Measurements from ENCODE around the gene TIMMDC1. TPM values are rescaled to one million over a fixed set of nuclear protein-coding genes. Genes with fewer than 3 reads are reported as not detected.
"Not testable (repeated sequence)": the region's sequence is repeated elsewhere in the genome, so short reads cannot be mapped to it uniquely, and the experiment has no call there.

Gene TIMMDC1
- total RNA-seq, 1 donor from 2014 or later: 75.4 TPM

DNA sequence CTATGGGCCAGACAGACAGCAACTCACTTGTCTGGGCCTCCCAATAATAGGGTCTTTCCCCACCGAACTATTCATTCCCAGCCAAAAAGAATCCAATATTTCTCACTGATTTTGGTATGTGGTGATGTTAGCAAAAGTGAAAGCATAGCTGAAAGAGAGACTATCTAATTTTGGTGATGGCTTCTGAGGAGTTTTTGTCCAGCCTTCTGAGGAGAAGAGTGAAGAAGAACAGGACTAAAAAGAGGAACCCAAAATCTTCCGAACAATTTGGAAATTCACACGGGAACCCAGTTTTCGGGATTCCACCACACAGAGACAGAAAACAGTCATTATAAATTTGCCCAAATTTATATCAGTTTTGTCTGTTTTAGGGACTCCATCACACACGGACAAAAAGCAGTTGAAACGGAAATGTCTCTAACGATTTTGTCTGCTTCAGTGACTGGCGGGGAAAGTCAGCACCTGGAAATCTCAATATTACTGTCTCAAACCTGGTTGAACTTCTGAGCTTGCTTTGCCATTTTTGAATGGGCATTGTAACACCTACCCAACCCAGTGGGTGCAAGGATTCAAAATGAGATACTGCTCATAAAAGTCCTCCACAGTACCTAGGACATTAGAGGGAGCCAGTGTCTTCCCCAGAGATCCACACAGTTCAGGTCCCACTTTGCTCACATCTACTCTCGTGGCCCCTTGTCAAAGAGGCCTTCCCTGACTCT lies 52.0 kb downstream of the TIMMDC1 start:
- peaks cover 4% of the 10 kb centered on the region for H3K36me3 Mint-ChIP-seq (ENCODE audit: unreplicated experiment)
- H3K9me3 Mint-ChIP-seq (ENCODE audit: unreplicated experiment): peaks cover 3% of the 10 kb centered on the region
- H3K4me1 Mint-ChIP-seq (ENCODE audit: low read depth, unreplicated experiment): no peaks in the 10 kb centered on the region
- no peak overlapping the region for H3K4me3 Mint-ChIP-seq (ENCODE audit: unreplicated experiment)
- H3K27me3 Mint-ChIP-seq (ENCODE audit: unreplicated experiment): no peaks in the 10 kb centered on the region
- H3K27ac Mint-ChIP-seq (ENCODE audit: unreplicated experiment): no peak overlapping the region
- TF ChIP-seq, protein P1, sequence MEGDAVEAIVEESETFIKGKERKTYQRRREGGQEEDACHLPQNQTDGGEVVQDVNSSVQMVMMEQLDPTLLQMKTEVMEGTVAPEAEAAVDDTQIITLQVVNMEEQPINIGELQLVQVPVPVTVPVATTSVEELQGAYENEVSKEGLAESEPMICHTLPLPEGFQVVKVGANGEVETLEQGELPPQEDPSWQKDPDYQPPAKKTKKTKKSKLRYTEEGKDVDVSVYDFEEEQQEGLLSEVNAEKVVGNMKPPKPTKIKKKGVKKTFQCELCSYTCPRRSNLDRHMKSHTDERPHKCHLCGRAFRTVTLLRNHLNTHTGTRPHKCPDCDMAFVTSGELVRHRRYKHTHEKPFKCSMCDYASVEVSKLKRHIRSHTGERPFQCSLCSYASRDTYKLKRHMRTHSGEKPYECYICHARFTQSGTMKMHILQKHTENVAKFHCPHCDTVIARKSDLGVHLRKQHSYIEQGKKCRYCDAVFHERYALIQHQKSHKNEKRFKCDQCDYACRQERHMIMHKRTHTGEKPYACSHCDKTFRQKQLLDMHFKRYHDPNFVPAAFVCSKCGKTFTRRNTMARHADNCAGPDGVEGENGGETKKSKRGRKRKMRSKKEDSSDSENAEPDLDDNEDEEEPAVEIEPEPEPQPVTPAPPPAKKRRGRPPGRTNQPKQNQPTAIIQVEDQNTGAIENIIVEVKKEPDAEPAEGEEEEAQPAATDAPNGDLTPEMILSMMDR (IDR thresholded peaks at IDR 0.05; ENCODE audit: partially characterized antibody, unreplicated experiment): no peak
- no peak for DNase-seq

DNA sequence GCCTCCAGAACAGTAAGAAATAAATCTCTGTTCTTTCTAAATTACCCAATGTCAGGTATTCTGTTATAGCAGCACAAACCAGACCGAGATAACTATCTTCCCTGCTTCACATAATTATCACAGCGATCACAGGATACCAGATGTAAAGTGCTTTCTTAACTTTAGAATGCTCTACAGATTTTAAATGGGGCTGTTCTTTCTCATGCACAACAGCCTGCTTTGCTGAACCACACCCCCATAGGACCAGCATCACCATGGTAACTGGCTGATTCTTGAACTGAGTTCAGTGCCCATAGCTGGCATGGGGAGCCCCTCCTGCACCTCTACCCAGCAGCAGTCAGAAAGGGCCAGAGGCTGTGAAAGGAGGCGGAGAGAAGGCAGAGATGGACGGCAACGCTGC lies 53.3 kb downstream of the TIMMDC1 start:
- Mint-ChIP-seq H3K4me1 (ENCODE audit: low read depth, unreplicated experiment) (no peaks in the 10 kb centered on the region), H3K27me3 (ENCODE audit: unreplicated experiment) (no peaks in the 10 kb centered on the region), H3K9me3 (ENCODE audit: unreplicated experiment) (peaks cover 3% of the 10 kb centered on the region), H3K36me3 (ENCODE audit: unreplicated experiment) (peaks cover 4% of the 10 kb centered on the region), H3K4me3 (ENCODE audit: unreplicated experiment) (no peak overlapping the region), H3K27ac (ENCODE audit: unreplicated experiment) (no peak overlapping the region)
- TF ChIP-seq, protein P1 (IDR thresholded peaks at IDR 0.05; ENCODE audit: partially characterized antibody, unreplicated experiment): no peak
- no peak for DNase-seq

DNA sequence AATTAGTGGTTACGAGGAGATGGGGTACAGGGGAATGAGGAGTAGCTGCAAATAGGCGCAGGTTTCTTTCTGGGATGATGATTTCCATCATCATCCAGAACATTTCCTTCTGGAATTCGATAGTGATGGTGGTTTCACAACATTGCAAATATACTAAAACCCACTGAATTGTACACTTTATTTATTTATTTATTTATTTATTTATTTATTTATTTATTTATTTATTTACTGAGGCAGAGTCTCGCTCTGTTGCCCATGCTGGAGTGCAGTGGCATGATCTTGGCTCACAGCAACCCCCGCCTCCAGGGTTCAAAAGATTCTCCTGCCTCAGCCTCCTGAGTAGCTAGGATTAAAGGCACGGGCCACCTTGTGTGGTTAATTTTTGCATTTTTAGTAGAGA lies 54.6 kb downstream of the TIMMDC1 start:
- H3K27me3 Mint-ChIP-seq (ENCODE audit: unreplicated experiment); H3K4me3 Mint-ChIP-seq (ENCODE audit: unreplicated experiment); H3K4me1 Mint-ChIP-seq (ENCODE audit: low read depth, unreplicated experiment); DNase-seq; H3K9me3 Mint-ChIP-seq (ENCODE audit: unreplicated experiment); H3K36me3 Mint-ChIP-seq (ENCODE audit: unreplicated experiment); H3K27ac Mint-ChIP-seq (ENCODE audit: unreplicated experiment): not testable (repeated sequence)

DNA sequence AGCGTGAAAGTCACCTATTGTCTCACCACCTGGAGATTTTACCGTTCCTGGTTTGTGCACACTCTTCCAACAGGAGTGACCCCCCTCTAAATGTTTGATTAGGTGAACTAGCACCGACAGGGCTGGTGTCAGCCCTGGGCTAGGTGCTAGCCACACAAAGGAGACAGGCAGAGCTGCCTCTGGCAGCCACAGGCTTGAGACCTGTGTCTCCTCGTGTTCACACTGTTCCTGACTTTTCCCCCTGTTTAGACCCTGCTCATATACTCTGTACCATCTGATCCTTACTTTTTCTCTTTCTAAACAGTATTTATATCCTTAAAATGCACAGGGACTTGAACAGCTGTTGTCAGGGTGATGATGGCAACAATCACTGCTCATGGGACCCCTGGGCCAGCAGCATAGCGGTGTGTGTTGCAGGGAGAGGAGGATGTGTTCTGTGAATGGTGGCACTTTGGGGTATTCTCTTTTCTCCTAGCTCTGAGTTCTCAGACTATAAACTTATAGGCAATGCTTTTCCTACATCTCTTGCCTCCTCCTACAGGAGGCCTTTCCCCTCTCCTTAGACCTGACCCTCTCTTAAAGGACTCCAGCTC lies 55.6 kb downstream of the TIMMDC1 start:
- Mint-ChIP-seq H3K36me3 (ENCODE audit: unreplicated experiment) (peaks cover 4% of the 10 kb centered on the region), H3K9me3 (ENCODE audit: unreplicated experiment) (peaks cover 3% of the 10 kb centered on the region), H3K27me3 (ENCODE audit: unreplicated experiment) (no peaks in the 10 kb centered on the region), H3K4me3 (ENCODE audit: unreplicated experiment) (no peak overlapping the region), H3K27ac (ENCODE audit: unreplicated experiment) (no peak overlapping the region), H3K4me1 (ENCODE audit: low read depth, unreplicated experiment) (no peaks in the 10 kb centered on the region)
- no peak for DNase-seq
- TF ChIP-seq, protein P1 (IDR thresholded peaks at IDR 0.05; ENCODE audit: partially characterized antibody, unreplicated experiment): no peak

DNA sequence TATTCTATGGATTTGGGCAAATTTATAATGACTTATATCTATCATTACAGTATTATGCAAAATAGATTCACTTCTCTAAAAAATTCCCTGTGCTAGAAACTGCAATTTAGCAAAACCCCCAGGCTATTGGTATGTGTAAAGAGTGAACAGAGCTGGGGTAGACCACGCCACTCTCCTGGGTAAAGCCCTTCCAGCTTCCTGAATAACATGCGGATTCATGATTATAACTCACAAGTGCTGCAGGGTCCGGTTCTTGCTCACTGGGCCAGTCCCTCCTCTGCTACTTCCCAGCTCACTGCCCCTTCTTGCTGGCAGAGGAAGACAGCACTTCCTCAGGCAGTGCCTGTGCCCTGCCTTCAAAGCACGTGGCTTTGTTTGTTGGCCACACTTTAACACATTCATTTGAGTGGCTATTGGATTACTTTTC lies 57.0 kb downstream of the TIMMDC1 start:
- H3K27me3 Mint-ChIP-seq (ENCODE audit: unreplicated experiment): peaks cover 2% of the 10 kb centered on the region
- H3K36me3 Mint-ChIP-seq (ENCODE audit: unreplicated experiment): peaks cover 4% of the 10 kb centered on the region
- no peak overlapping the region for H3K27ac Mint-ChIP-seq (ENCODE audit: unreplicated experiment)
- H3K4me1 Mint-ChIP-seq (ENCODE audit: low read depth, unreplicated experiment): no peaks in the 10 kb centered on the region
- H3K9me3 Mint-ChIP-seq (ENCODE audit: unreplicated experiment): peaks cover 5% of the 10 kb centered on the region
- H3K4me3 Mint-ChIP-seq (ENCODE audit: unreplicated experiment): no peak overlapping the region
- TF ChIP-seq, protein P1 (IDR thresholded peaks at IDR 0.05; ENCODE audit: partially characterized antibody, unreplicated experiment): no peak
- DNase-seq: no peak

All from glutamatergic neuron (in vitro differentiated cells).